ENCODE results near the gene GNPTAB.

DNA sequence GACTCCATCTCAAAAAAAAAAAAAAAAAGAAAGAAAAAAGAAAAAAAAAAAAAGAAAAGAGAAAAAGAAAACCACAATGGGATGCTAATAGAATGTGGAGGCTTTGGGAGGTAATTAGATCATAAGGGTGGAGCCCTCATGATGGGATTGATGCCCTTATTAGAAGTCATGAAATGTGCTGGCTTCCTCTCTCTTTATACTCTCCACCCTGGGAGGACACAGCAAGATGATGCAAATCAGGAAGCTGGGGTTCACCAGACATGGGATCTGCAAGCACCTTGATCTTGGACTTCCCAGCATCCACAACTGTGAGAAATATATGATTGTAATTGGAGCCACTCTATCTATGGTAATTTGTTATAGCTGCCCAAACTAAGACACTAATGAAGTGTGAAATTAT lies 33.2 kb upstream of the GNPTAB start:
- no peak for TF ChIP-seq EZH2 (IDR thresholded peaks at IDR 0.05; ENCODE audit: low read length, unreplicated experiment)
- TF ChIP-seq, protein P1, sequence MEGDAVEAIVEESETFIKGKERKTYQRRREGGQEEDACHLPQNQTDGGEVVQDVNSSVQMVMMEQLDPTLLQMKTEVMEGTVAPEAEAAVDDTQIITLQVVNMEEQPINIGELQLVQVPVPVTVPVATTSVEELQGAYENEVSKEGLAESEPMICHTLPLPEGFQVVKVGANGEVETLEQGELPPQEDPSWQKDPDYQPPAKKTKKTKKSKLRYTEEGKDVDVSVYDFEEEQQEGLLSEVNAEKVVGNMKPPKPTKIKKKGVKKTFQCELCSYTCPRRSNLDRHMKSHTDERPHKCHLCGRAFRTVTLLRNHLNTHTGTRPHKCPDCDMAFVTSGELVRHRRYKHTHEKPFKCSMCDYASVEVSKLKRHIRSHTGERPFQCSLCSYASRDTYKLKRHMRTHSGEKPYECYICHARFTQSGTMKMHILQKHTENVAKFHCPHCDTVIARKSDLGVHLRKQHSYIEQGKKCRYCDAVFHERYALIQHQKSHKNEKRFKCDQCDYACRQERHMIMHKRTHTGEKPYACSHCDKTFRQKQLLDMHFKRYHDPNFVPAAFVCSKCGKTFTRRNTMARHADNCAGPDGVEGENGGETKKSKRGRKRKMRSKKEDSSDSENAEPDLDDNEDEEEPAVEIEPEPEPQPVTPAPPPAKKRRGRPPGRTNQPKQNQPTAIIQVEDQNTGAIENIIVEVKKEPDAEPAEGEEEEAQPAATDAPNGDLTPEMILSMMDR (conservative IDR thresholded peaks at IDR 0.05; ENCODE audit: low read depth, low read length) = no peak

Data from PC-3 (cell line).